HEK293 (cell line): ENCODE measurements around the gene FAM228B.

Experiments used
- BCL11A ChIP-seq: fragments of 450-650 bp; formaldehyde crosslinking; IDR thresholded peaks from 2 replicates; pipeline ENCODE4 v1.5.1; 2016; ENCODE audit warnings: low read depth, missing biosample characterization, missing genetic modification characterization
- KLF1 ChIP-seq: fragments of 450-650 bp; formaldehyde crosslinking; IDR thresholded peaks from 2 replicates; pipeline ENCODE4 v1.5.1; 2016; ENCODE audit warnings: missing biosample characterization, missing genetic modification characterization
- RBAK ChIP-seq: fragments of 450-650 bp; formaldehyde crosslinking; IDR thresholded peaks from 2 replicates; pipeline ENCODE4 v1.5.1; 2016; ENCODE audit warnings: missing biosample characterization, missing genetic modification characterization
- REST ChIP-seq: fragments of 450-650 bp; formaldehyde crosslinking; IDR thresholded peaks from 2 replicates; pipeline ENCODE4 v1.5.1; 2016; ENCODE audit warnings: missing biosample characterization, missing genetic modification characterization
- SP3 ChIP-seq: fragments of 450-650 bp; formaldehyde crosslinking; IDR thresholded peaks from 2 replicates; pipeline ENCODE4 v1.5.1; 2016; ENCODE audit warnings: missing biosample characterization, missing genetic modification characterization
- ZBTB11 ChIP-seq: fragments of 450-650 bp; formaldehyde crosslinking; conservative IDR thresholded peaks from 2 replicates; pipeline ENCODE4 v1.5.1; 2016; ENCODE audit warnings: low read depth, missing biosample characterization, missing genetic modification characterization
- ZNF133 ChIP-seq: fragments of 450-650 bp; formaldehyde crosslinking; IDR thresholded peaks from 2 replicates; pipeline ENCODE4 v1.5.1; 2016; ENCODE audit warnings: missing biosample characterization, missing genetic modification characterization
- ZNF274 ChIP-seq, 2 experiments: fragments of 200-500 bp in 1 of 2; fragments of 450-650 bp in 1 of 2; sonication (Bioruptor generic) in 1 of 2; formaldehyde crosslinking in 1 of 2; IDR thresholded peaks; 2 replicates each; pipeline versions ENCODE4 v1.5.1 to v1.6.1; 2014 to 2016; ENCODE audit warnings: borderline replicate concordance in 1 of 2, inconsistent platforms in 1 of 2, low read length in 1 of 2, missing biosample characterization in 1 of 2, missing genetic modification characterization in 1 of 2
- ZNF830 ChIP-seq: fragments of 450-650 bp; IDR thresholded peaks from 2 replicates; pipeline ENCODE4 v1.5.0; 2018; ENCODE audit warnings: missing biosample characterization, missing genetic modification characterization, low read depth, mild to moderate bottlenecking, moderate library complexity
- TF ChIP-seq, protein P1 (sequence below): fragments of 450-650 bp; formaldehyde crosslinking; IDR thresholded peaks from 2 replicates; pipeline ENCODE4 v1.5.1; 2016; ENCODE audit warnings: missing biosample characterization, missing genetic modification characterization

DNA sequence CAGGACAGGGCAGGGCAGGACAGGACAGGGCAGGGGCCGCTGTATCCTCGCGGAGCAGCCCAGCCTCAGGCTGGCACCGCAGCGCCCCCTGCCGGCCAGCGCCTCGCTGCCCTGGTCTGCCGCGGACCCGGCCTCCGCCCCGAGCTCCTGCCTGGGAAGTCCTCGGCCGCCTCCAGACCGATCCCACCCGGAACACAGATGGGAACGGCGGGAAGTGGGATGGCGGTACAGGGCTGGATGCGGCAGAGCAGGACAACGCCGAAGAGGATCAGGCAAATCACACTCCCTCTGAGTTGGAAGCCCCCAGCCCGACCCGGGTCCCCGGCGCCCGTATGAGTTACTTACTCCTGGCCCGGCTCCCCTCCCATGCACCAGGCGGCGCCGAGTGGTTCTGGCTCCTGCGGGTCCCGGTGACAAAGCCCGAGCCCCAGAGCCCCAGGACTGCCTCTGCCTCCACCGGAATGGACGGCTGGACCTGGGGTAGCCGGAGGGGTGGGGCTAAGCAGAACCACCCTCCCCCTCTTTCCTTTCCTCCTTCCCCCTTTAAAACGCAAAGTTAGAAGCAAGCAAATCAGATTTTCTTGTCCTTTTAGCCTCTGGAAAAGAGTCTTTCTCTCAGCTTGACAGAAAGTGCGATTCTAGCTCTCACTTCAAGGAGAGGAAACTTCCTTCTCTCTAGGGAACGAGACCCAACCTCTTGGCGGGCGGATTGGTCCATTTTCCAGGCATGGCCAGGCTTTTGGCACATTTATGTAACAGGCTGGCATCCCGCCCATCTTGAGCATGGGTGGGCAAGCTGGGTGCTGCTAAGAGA lies 38.7 kb upstream of the FAM228B start, which contains the start of gene TP53I3:
- TF ChIP-seq, protein P1, sequence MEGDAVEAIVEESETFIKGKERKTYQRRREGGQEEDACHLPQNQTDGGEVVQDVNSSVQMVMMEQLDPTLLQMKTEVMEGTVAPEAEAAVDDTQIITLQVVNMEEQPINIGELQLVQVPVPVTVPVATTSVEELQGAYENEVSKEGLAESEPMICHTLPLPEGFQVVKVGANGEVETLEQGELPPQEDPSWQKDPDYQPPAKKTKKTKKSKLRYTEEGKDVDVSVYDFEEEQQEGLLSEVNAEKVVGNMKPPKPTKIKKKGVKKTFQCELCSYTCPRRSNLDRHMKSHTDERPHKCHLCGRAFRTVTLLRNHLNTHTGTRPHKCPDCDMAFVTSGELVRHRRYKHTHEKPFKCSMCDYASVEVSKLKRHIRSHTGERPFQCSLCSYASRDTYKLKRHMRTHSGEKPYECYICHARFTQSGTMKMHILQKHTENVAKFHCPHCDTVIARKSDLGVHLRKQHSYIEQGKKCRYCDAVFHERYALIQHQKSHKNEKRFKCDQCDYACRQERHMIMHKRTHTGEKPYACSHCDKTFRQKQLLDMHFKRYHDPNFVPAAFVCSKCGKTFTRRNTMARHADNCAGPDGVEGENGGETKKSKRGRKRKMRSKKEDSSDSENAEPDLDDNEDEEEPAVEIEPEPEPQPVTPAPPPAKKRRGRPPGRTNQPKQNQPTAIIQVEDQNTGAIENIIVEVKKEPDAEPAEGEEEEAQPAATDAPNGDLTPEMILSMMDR (tag by site-specific recombination) = peak; percentile 99
- TF ChIP-seq RBAK = no peak
- TF ChIP-seq REST (tag by site-specific recombination) = no peak
- TF ChIP-seq ZNF274 (IDR thresholded peaks at IDR 0.05; ENCODE audit: low read length) = no peak
- no peak for TF ChIP-seq ZNF274 (tag by site-specific recombination; IDR thresholded peaks at IDR 0.05; ENCODE audit: borderline replicate concordance)
- TF ChIP-seq SP3 (tag by site-specific recombination) = peak; percentile 27
- TF ChIP-seq ZNF133 (tag by site-specific recombination) = no peak
- peak; percentile 60; the same call in 1 of the 2 replicates for TF ChIP-seq ZBTB11 (tag by site-specific recombination)
- peak; percentile 55; the same call in 1 of the 2 replicates for TF ChIP-seq BCL11A (tag by site-specific recombination)
- TF ChIP-seq ZNF830 (tag by site-specific recombination) = no peak
- TF ChIP-seq KLF1 (tag by site-specific recombination) = peak; percentile 25; the same call in 1 of the 2 replicates
